Activated naive CD8-positive, alpha-beta T cell treated with anti-CD3 and anti-CD28 coated beads, Interleukin-2, amount 10 ng/mL, durations not matched to agents 7 days and 5 days (primary cell): ENCODE results near the gene STYK1. TPM values are rescaled to one million over a fixed set of nuclear protein-coding genes. Genes with fewer than 3 reads are reported as not detected.

Experiments
- total RNA-seq, 2 experiments: library from RNA; stranded (reverse); gene quantifications; one replicate each; pipeline ENCODE4 v1.2.3, GENCODE V29; 2021

Gene STYK1
- total RNA-seq, 2 experiments from 2014 or later, result 3.1 TPM

Other genes with a start within 250 kb of the STYK1 start
- gene KLRC2, start 238.0 kb downstream of the STYK1 start, total RNA-seq, result 1 to 10 TPM; 4.4 to 7.9 TPM
- gene KLRC1, start 220.7 kb downstream of the STYK1 start, total RNA-seq, result 10 to 100 TPM in 1 of 2 experiments, 1 to 10 TPM in 1; 7.8 to 12.1 TPM
- under 1 TPM; 0.79 to 0.89 TPM for gene EIF2S3B, start 168.2 kb downstream of the STYK1 start, total RNA-seq
- gene MAGOHB, start 60.4 kb downstream of the STYK1 start, total RNA-seq, result 10 to 100 TPM; 40.0 to 41.5 TPM
- 10 to 100 TPM; 72.3 to 78.6 TPM for gene YBX3, start 49.3 kb upstream of the STYK1 start, total RNA-seq
- gene TAS2R7, start 128.6 kb upstream of the STYK1 start, total RNA-seq, result not detected
- not detected for gene TAS2R8, start 133.2 kb upstream of the STYK1 start, total RNA-seq
- under 1 TPM in 1 of 2 experiments, not detected in 1; 0.28 TPM for gene TAS2R9, start 136.1 kb upstream of the STYK1 start, total RNA-seq
- under 1 TPM; 0.48 to 0.58 TPM for gene TAS2R10, start 152.3 kb upstream of the STYK1 start, total RNA-seq
- gene PRR4, start 175.4 kb upstream of the STYK1 start, total RNA-seq, result 1 to 10 TPM; 1.2 to 1.6 TPM
- gene PRH1, start 210.2 kb upstream of the STYK1 start, total RNA-seq, result 10 to 100 TPM; 18.5 to 22.4 TPM
- 1 to 10 TPM; 1.0 to 1.3 TPM for gene TAS2R13, start 235.5 kb upstream of the STYK1 start, total RNA-seq